ENCODE data around the gene DCHS1.

The DCHS1 gene

DNA sequence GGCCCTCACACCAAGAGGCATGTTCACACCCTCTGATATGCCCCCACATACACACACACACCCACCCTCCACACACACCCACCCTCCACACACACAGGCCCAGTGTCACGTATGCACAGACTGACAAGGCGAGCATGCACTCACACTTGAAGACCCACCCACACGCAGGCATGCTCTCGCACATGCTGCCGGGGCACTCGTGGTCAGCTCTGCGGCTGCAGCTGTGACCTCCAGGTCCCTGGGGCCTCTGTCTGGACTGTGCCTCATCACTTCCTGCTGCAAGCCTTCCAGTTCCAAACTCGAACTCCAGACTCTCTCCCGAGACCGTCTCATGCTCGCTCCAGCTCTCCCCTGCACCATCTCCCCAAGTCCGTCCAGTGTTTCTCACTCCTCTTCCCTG is 9.5 kb downstream of the DCHS1 start:
- peak; percentile 89 for DNase-seq

DNA sequence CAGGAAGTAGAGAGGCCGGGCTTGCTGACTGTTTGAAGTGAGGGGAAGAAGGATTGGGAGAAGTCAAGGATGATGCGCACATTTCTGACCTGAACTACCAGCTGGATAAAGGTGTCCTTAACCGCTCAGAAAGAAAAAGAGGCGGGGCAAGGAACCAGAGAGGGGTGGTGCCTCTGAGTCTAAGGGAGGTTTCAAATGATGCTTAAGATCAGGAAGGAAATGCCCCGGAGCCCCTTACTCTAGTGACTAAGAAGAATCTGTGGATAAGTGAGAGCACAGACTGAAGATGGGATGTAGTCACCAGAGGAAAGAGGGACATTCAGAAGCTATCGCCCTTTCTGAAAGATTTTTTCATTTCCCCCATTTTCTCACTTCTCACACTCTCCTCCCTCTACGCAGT is 12.7 kb downstream of the DCHS1 start:
- no peak for DNase-seq

DNA sequence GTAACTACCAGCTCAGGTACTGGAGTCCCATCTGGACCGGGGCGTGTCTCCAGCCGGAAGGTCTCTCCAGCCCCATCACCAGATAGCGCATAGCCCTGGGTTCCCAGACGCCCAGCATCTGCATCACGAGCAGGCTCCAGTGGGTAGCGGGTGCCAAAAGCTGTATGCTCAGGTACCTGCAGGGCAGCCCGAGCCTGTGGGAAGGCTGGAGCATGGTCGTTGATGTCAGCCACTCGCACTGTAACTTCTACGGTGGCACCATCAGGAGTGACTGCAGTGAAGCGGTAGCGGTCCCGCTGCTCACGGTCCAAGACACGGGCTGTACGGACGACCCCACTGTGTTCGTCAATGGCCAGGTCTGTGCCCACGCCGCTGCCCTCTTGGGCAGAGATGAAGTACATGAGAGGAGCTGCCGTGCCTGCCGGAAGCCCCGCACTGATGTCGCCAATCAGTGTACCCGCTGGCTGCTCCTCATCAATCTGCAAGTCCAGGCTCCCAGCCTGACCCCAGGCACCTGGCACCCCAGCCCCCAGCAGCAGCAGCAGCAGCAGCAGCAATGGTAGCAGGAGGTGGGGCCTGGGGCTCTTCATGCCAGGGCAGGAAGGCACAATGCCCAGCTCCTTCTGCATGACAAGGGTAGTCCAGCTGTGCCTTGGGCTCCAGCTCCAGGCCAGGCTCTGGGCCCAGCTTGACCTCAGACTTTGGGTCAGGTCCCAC is 14.5 kb downstream of the DCHS1 start:
- no peak for DNase-seq

DNA sequence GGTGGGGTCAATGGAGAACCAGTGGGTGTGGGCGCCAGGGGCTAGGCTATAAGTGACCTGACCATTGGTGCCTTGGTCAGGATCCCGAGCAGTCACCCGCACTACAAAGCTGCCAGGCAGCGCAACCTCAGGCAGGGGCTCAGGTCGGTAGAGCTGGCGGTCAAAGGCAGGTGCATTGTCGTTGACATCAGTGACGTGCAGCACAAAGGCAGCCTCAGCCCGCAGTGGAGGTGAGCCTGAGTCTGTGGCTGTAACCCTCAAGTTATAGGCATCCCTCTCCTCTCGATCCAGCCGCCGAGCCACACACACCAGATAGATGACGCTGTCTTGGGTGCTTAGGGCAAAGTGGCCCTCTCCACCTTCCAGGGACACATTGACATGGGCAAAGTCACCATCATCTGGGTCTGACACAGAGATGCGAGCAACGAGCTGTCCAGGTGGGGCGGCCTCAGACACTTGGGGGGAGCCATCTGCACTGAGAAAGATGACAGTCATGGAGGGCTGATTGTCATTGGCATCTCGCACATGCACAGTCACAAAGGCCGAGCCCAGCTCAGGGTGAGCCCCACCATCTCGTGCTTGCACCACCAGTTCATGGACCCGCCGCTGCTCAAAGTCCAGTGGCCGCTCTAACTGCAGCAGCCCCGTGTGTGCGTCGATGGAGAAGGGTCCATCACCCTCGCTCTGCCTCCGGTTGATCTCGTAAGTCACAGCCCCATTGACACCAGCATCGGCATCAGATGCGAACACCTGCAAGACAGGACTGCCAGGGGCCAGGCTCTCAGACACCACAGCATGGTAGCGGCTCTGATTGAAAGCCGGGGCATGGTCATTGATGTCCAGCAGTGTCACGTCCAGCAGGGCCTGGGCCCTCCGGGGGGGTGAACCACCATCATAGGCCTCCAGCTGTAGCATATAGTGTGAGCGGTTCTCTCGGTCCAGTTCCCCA is 15.3 kb downstream of the DCHS1 start:
- DNase-seq = no peak

DNA sequence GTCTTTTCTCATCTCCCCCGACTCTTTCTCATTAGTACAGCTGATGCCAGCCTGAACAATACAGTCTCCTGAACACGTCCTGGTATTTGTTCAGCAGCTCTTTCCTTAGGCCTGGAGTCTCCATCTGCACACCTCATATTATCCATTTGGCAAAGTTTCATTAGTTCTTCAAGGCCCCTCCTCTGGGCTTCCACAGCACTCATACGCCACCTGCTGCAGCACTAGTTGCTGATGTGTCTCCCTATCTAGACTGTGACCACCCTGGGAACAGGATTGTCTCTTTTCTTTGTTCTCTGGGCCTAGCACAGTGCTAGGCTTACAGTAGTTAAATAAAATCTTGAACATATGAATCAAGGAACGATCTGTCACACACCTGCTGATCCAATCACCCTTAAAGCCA is 17.2 kb downstream of the DCHS1 start:
- DNase-seq = no peak

DNA sequence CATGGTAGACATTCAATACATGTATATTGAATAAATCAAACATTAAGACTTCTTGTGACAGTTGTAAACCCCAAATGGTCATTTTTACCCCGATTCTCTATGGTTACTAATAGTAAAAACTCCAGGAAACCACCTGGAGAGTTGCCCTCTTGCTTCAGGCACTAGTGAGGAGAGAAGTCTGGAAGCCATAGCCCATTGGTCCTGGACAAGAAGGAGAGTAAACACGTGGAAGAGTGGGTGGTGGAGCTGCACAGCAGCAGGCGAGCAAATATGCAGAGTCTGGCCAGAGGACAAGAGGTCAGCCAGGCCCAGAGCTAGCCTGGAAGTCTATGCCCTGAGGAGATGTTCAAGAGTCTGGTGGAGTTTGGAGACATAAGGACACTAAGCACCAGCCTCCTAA is 17.7 kb downstream of the DCHS1 start:
- DNase-seq = peak; percentile 45

DNA sequence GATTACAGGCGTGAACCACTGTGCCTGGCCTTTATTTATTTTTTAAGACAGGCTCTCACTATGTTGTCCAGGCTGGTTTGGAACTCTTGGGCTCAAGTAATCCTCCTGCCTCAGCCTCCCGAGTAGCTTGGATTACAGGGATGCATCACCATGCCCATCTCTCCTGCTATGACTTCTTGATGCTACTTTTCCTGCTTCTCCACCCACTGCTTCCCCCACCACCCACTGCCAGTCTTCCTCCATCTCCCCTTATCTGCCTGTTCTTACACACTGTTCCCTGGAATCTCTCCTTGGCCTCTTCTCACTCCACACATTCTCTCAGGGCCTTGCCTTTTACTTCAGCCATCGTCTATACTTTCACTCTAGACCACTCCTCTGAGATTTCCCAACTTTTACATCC is 19.1 kb downstream of the DCHS1 start:
- DNase-seq = no peak

DNA sequence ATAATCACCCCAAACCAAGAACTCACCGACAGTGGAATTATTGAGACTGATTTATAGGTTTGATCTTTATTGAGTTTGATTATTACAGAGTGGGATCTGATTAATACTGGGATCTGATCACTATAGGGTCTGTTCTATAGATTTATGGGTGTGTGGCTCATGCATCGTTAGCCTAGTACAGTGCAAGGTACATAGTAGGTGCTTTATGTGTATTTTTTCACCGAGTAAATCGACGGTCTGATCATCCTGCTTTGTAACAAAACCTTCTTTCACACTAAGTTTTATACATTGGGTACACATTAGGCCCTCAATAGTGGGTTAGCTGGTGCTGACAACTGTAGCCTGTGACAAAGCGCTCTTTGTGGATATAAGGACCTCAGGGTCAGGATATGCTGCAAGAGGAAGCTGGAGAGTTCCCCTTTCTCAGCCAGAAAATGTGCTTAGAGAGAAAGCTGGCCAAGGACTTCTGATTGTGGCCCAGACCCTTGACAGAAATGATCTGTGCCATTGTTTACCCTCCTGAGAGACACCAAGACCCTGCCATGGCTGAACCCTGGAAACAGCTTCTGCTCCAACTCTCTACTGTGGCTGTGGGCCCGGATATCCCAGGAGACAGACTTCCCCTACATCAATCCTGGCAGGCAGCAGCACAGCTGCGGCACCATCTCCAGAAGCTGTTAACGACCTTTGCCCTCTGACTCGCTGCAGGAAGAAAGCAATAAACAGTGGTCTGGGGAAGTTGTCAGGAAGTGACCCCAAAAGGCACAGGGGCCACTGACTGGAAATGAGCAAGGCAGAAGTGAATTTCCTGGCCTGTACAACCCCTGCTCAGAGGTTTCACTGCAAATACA is 20.3 kb downstream of the DCHS1 start:
- DNase-seq = peak; percentile 63

DNA sequence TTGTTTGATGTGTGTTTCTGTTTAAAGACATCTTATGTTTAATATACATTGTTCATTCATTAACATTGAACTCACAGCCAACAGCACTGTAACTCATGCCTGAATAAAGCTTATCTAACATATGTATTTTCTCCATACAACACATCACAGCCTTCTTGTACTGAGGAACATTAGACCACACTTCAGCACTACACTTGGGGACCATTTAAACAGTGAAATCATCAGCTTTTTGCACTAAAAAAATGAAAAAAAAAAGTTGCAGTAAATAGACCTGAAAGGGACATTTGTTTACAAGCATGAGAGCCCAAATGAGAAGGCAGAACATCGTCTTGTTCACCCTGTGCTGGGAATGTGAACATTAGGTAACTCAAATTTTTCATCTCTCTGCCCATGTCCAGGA is 21.1 kb downstream of the DCHS1 start:
- DNase-seq = no peak

DNA sequence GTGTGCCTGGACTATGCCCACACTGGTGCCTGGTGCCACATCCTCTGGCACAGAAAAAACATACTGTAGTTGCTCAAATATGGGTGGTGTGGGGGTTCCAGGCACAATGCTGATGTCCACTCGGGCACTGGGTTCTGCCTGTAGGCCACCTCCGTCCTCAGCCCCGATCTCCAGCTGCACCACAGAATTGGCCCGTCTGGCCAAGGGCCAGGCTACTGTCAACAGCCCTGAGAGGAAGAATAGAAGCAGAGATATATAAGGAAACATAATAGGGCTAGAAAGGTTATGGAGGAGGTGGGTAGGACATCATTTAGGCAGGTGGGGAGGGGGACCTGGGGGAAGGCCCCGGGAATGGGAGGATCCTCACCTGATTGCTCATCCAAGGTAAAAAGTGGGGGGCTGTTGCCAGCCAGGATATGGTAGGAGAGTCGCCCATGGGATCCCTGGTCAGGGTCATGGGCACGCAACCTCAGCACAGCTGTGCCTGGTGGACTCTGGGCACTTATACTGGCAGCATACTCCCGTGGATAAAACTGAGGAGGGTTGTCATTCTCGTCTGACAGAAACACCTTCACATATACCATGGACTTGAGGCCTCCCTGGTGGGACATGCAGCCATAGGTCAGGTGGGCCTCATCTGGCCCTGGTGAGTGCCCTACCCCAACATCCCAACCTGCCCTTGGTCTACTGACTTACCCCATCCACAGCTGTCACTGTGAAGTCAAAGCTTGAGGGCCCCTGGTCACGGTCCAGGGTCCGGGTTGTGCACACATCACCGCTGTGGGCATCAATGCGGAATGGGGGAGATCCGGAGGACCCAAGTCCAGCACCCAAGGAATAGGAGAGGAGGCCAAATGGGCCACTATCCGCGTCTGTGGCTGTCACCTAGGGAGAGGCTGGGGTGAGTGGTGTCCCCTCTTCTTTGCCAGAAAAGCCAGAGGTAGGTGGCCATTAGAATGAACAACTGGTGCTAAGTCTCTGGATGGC is 21.9 kb downstream of the DCHS1 start:
- DNase-seq = no peak

DNA sequence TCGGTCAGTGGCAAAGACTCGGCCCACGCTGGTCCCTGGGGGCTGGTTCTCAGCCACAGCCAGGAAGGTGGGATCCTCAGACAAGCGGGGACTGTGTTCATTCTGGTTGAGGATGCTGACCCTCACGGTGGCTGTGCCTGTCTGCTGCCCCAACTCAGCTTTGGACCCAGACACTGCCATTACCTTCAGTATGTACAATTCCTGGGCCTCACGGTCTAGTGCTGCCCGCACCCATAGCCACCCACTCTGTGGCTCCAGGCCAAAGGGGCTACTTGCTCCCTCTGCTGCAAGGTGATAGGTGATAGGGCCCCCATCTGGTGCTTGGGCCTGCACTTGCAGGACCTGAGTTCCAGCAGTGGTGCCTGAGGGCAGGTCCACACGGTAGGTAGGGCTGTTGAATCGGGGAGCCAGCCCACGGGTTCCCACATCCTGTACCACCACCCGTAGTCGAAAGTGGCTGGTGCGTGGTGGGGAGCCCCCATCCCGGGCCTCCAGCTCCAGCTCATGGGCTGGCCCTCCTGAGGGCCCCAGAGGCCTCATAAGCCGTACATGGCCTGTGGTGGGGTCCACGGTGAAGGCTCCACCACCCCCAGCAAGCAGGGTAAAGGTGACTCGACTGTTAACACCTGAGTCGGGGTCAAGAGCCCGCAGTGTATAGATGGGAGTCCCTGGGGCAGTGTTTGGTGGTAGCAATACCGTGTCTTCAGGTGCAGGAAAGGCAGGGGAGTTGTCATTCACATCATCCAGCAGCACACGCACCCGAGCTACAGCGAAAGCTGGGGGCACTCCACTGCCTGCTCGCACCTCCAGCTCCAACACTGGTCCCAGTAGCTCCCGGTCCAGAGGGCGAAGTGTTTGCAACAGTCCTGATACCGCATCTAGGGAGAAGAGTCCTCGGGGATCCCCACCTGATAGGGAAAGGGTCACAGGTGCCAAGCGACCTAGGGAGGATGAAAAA is 23.2 kb downstream of the DCHS1 start:
- DNase-seq = no peak

DNA sequence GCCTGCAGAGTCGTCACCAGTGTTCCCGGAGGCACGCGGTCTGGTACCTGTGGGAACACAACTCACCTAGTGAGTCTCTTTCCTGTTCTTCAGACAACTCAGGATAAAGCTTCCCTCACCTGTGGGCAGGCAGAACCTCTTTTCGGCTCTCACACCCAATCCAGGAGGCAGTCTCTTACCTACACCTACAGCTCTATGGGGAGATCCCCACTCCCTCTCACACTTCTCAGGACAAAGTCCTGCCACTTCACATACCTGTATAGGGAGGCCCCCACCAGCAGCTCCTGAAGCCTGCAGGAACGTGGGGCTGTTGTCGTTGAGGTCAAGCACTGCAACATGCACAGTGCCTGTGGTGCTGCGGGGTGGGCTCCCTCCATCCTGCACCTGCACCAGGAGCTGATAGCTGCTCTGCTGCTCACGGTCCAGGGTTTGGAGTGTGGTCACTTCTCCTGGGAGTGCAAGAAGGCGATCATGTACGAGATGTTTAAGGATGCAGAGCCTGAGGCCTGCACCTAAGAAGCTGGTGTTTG is 24.2 kb downstream of the DCHS1 start:
- no peak for DNase-seq

DNA sequence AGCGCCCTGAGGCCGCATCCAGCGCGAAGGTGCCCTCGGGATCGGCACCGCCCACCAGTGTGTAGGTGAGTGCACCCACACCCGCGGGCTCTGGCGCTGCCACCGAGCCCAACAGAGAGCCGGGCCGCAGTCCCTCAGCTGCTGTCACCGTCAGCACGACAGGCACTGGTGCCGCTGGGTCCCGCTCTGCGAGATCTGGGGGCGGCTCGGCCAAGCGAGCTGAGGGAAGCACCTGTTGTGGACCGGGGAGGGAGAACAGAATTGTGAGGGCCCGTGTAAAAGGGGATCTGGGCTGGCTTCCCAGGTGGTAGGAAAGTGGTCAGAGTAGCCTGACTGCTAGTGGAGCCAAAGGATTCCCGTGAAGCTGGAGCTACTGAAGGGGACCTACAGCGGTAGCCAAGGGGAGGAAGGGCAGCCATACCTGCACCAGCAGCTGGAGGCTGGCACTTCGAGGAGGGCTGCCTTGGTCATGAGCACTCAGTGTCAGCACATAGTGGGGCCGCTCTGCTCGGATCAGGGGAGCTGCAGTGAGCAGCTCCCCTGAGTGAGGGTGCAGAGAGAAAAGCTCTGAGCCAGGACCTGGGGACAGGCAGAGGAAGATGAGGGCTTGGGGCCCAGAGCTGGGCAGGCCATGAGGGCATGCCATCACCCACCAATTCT is 24.8 kb downstream of the DCHS1 start:
- DNase-seq = no peak

DNA sequence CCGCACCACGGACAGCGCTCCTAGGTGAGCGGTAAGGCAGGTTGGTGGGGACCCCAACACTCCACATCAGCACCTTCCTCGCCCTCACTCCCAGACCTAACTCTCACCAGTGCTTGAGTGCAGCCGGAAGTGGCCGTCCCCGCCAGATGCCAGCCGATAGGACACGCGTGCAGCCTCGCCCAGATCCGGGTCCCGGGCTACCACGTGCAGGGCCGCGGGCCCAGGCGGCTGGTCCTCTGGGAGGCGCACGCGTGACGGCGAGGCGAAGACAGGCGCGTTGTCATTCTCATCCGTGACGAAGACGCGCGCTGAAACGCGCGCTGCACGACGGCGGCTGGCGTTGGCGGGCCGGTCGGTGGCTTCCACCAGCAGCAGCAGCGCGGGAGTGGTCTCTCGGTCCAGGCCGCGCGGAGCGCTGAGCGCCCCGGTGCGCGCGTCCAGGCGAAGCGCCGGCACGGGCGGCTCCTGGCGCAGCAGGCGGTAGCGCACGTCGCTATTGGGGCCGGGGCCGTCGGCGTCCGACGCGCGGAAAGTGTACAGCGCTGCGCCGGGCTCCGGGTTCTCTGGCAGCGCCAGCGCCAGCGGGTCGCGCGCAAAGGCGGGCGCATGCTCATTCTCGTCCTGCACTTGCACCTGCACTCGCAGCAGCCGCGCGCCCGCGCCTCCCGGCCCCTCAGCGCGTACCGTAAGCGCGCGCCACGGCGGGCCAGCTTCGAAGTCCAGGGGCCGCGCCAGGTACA is 25.5 kb downstream of the DCHS1 start:
- no peak for DNase-seq

DNA sequence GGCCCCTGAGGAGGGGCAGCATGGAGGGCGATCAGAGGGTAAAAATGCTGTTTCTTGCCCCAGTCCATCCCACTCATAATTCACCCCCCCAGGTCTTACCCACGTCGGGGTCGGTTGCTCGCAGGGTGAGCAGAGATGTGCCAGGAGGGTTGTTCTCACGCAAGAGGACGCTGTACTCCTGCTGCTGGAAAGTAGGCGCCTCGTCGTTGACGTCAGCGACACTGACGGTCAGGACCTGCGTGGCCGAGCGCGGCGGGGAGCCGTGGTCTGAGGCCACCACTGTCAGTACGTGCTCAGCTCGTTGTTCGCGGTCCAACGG is 26.1 kb downstream of the DCHS1 start:
- DNase-seq = no peak

DNA sequence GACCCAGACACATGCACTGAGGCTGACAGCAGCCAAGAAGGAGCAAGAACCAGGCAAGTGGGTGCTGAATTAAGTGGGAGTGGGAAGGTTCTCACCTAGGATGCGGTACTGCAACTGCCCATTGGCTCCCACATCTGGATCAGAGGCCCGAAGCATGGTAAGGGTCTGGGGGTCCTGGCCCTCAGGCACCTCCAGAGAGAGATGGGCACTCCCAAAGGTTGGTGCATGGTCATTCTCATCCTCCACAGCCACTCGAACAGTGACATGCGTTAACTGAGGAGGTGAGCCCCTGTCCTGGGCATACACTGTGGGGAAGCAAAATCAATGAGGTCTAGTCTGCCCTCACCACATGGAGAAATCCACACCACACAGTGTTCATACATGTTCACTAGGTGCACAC is 27.1 kb downstream of the DCHS1 start:
- no peak for DNase-seq

DNA sequence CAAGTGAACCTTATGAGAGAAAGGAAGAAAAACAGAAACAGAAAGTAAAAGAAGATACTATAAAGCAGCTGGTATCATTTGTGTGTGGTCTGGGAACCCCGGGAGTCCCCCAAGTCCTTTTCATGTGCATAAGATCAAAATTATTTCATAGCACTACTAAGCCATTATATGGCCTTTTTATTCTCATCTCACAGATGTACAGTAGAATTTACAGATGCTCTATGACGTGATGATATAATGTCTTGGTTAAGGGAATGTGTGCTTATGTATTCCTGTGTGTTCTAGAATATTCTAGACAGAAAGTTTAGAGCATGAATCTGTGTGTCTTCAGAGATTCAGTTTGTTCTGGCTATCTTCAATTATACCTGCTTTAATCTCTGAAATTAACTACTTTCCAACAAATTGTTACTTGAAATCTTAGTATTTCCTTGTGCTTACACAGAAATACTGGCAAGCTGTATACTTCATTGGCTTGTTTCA is 27.8 kb downstream of the DCHS1 start:
- no peak for DNase-seq

DNA sequence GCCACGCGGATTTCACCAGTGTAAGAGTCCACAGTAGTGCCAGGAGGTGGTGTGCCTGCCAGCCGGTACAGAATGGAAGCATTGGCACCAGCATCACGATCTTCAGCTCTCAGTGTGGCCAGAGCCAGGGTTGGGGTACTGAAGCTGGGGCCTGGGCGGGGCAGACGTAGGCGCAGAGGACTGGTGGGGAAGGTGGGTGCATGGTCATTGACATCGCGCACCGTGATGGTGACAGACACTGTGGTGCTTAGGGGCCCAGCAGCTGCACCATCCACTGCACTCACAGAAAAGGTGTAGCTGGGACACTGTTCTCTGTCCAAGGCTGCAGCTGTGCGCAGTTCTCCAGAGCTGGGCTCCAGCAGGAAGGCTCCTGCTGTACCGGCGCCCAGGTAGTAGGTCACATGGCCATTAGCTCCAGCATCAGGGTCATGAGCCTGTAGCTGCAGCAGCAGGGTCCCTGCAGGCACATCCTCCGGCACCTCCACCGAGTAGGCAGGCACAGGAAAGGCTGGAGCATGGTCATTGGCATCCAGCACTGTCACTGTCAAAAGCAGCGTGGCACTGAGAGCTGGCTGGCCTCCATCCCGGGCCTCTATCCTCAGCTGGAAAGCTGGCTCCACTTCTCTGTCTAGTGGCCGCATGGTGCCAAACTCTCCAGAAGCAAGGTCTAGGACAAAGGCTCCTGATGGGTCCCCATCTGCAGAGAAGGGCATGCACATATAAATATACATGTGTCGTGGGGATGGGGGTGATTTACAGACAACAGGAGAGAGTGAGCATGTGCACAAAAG is 28.4 kb downstream of the DCHS1 start:
- no peak for DNase-seq

Measured in right hindlimb (tissue), 1 donor.